HL-60 (cell line): ENCODE results near the gene DIS3L2.

Experiments
- CTCF ChIP-seq: IDR thresholded peaks from one replicate; pipeline ENCODE4 v1.5.1; 2011; ENCODE audit warnings: low read length, control low read depth, inconsistent platforms; ENCODE audit not compliant: insufficient read depth
- REST ChIP-seq: IDR thresholded peaks from 2 replicates; pipeline ENCODE4 v1.6.1; 2012; ENCODE audit warnings: low read depth; ENCODE audit not compliant: insufficient replicate concordance

- no peak for TF ChIP-seq CTCF
- no peak for TF ChIP-seq REST
These were observed 339.4 kb downstream of the DIS3L2 start for GRCh38 chr2:232300894-232301387.
